SK-N-SH (cell line): ENCODE data around the gene ENTPD8. TPM values are rescaled to one million over a fixed set of nuclear protein-coding genes. Genes with fewer than 3 reads are reported as not detected.

Source experiments
- CTCF ChIA-PET: fragments of 300-600, 350-600 bp; formaldehyde crosslinking; extraction: SDS; loops from one replicate; lab custom pipeline; 2021; lab: Yijun Ruan, JAX
- POLR2A ChIA-PET: fragments of 350-600 bp; sonication (Branson Sonifier 250); formaldehyde crosslinking; extraction: SDS; loops from one replicate; lab custom pipeline; 2020; ENCODE audit warnings: antibody characterized with exemption, inconsistent platforms; lab: Yijun Ruan, JAX
- DNase-seq: peaks from one replicate; pipeline ENCODE4 v3.0.0; 2012
- H2AFZ ChIP-seq: fragments of 200-600 bp; sonication (generic); 2 replicates; pipeline ENCODE4 v1.8.1; 2016; ENCODE audit warnings: antibody characterized with exemption, mild to moderate bottlenecking, low read depth
- H3F3A ChIP-seq: fragments of 200-600 bp; sonication (generic); replicated peaks from 2 replicates; pipeline ENCODE3; 2016; ENCODE audit warnings: antibody characterized with exemption, mild to moderate bottlenecking; ENCODE audit not compliant: insufficient read depth
- H3K27ac ChIP-seq, 2 experiments: fragments of 200-500 bp in 1 of 2; fragments of 200-600 bp in 1 of 2; sonication (Bioruptor generic) in 1 of 2; sonication (generic), shearing (Covaris generic) in 1 of 2; 2 replicates each; pipeline versions ENCODE4 v1.5.1 to v1.6.1; 2014 to 2016; ENCODE audit warnings: low read depth in 2 of 2, inconsistent platforms in 1 of 2, low read length in 1 of 2, mild to moderate bottlenecking in 1 of 2, mixed read lengths in 1 of 2
- H3K27me3 ChIP-seq: fragments of 200-600 bp; sonication (generic), shearing (Covaris generic); 2 replicates; pipeline ENCODE4 v1.6.1; 2016; ENCODE audit warnings: mixed run types; ENCODE audit not compliant: insufficient read depth
- H3K36me3 ChIP-seq, 2 experiments: fragments of 200-500 bp in 1 of 2; fragments of 200-600 bp in 1 of 2; sonication (Bioruptor generic) in 1 of 2; sonication (generic) in 1 of 2; replicated peaks in 1 of 2; 2 replicates each; pipeline versions ENCODE3 to v1.5.1; 2014 to 2016; ENCODE audit warnings: low read length in 1 of 2, mild to moderate bottlenecking in 1 of 2; ENCODE audit not compliant: insufficient read depth in 2 of 2, control insufficient read depth in 1 of 2
- H3K4me1 ChIP-seq, 2 experiments: fragments of 200-500 bp in 1 of 2; fragments of 200-600 bp in 1 of 2; sonication (Bioruptor generic) in 1 of 2; sonication (generic), shearing (Covaris generic) in 1 of 2; 2 replicates each; pipeline versions ENCODE4 v1.5.1 to v1.6.1; 2014 to 2016; ENCODE audit warnings: low read depth in 1 of 2, low read length in 1 of 2, mixed run types in 1 of 2; ENCODE audit not compliant: insufficient read depth in 2 of 2, control insufficient read depth in 1 of 2
- H3K4me2 ChIP-seq: fragments of 200-600 bp; sonication (generic), shearing (Covaris generic); 2 replicates; pipeline ENCODE4 v1.6.1; 2017; ENCODE audit warnings: mixed run types
- H3K4me3 ChIP-seq, 2 experiments: fragments of 200-500 bp in 1 of 2; fragments of 200-600 bp in 1 of 2; sonication (Bioruptor generic) in 1 of 2; sonication (generic), shearing (Covaris generic) in 1 of 2; 2 replicates each; pipeline versions ENCODE4 v1.5.1 to v1.8.1; 2014 to 2016; ENCODE audit warnings: low read depth in 2 of 2, inconsistent platforms in 1 of 2, low read length in 1 of 2, mild to moderate bottlenecking in 1 of 2, mixed read lengths in 1 of 2, moderate library complexity in 1 of 2
- H3K79me2 ChIP-seq: fragments of 200-600 bp; sonication (generic); 2 replicates; pipeline ENCODE4 v1.8.1; 2017; ENCODE audit warnings: mild to moderate bottlenecking; ENCODE audit not compliant: insufficient read depth
- H3K9ac ChIP-seq: fragments of 200-600 bp; sonication (generic); 2 replicates; pipeline ENCODE4 v1.6.1; 2017; ENCODE audit warnings: mixed run types
- H3K9me2 ChIP-seq: fragments of 200-600 bp; sonication (generic); 2 replicates; pipeline ENCODE4 v1.6.1; 2017; ENCODE audit warnings: mixed run types
- H3K9me3 ChIP-seq: fragments of 200-600 bp; sonication (generic); 2 replicates; pipeline ENCODE4 v1.6.1; 2017; ENCODE audit warnings: mixed run types, mild to moderate bottlenecking, moderate library complexity
- H4K20me1 ChIP-seq: fragments of 200-600 bp; sonication (generic); 2 replicates; pipeline ENCODE4 v1.6.1; 2017; ENCODE audit warnings: mild to moderate bottlenecking, mixed run types; ENCODE audit not compliant: insufficient read depth
- CHD2 ChIP-seq: fragments of 150-350 bp; IDR thresholded peaks from 2 replicates; pipeline ENCODE4 v1.6.1; 2018; ENCODE audit warnings: low read length; ENCODE audit not compliant: partially characterized antibody
- FOSL2 ChIP-seq: IDR thresholded peaks from 2 replicates; pipeline ENCODE4 v1.4.0; 2012; ENCODE audit warnings: low read depth, mild to moderate bottlenecking, moderate library complexity, borderline replicate concordance
- FOXM1 ChIP-seq: IDR thresholded peaks from 2 replicates; pipeline ENCODE4 v1.4.0; 2012; ENCODE audit warnings: low read depth, mild to moderate bottlenecking
- JUND ChIP-seq: IDR thresholded peaks from 2 replicates; pipeline ENCODE4 v1.4.0; 2012
- RAD21 ChIP-seq: IDR thresholded peaks from 2 replicates; pipeline ENCODE4 v1.6.1; 2012; ENCODE audit warnings: mild to moderate bottlenecking, low read length
- RFX5 ChIP-seq: IDR thresholded peaks from 2 replicates; pipeline ENCODE4 v1.6.1; 2012; ENCODE audit warnings: mild to moderate bottlenecking, improper control_type of control experiment, low read length
- SIN3A ChIP-seq: IDR thresholded peaks from 2 replicates; pipeline ENCODE4 v1.6.1; 2012; ENCODE audit warnings: low read depth, mild to moderate bottlenecking, low read length, moderate library complexity, borderline replicate concordance
- SMC3 ChIP-seq: IDR thresholded peaks from 2 replicates; pipeline ENCODE4 v1.6.1; 2012; ENCODE audit warnings: low read depth, low read length, improper control_type of control experiment
- WGBS: methylation state at CpG from one replicate; pipeline ENCODE4 v1.1.6; 2017; ENCODE audit warnings: low lambda C conversion rate; 5-methylcytosine and 5-hydroxymethylcytosine counted together
- polyA plus RNA-seq, 3 experiments: library from polyadenylated mRNA; depleted of rRNA; stranded (reverse); fragments of >200 nt; gene quantifications; 2 replicates each; pipeline ENCODE4 v1.2.3, GENCODE V29; 2012
- TF ChIP-seq, protein P1 (sequence below): IDR thresholded peaks from 2 replicates; pipeline ENCODE4 v1.6.1; 2012; ENCODE audit warnings: mild to moderate bottlenecking, low read depth, low read length, moderate library complexity
- TF ChIP-seq, protein P2 (sequence below): IDR thresholded peaks from 2 replicates; pipeline ENCODE4 v1.4.0; 2012; ENCODE audit warnings: low read depth
- TF ChIP-seq, protein P3 (sequence below): IDR thresholded peaks from 2 replicates; pipeline ENCODE4 v1.4.0; 2012; ENCODE audit warnings: low read depth, borderline replicate concordance
- TF ChIP-seq, protein P4 (sequence below): IDR thresholded peaks from 2 replicates; pipeline ENCODE4 v1.4.0; 2012; ENCODE audit warnings: low read depth, borderline replicate concordance
- TF ChIP-seq, protein P5 (sequence below): fragments of 150-350 bp; IDR thresholded peaks from 2 replicates; pipeline ENCODE4 v1.6.1; 2016; ENCODE audit warnings: mild to moderate bottlenecking, low read depth, low read length

Gene ENTPD8
- polyA plus RNA-seq, 1 of the 3 experiments (the other 2 are of a cell fraction): 0.30 TPM

DNA sequence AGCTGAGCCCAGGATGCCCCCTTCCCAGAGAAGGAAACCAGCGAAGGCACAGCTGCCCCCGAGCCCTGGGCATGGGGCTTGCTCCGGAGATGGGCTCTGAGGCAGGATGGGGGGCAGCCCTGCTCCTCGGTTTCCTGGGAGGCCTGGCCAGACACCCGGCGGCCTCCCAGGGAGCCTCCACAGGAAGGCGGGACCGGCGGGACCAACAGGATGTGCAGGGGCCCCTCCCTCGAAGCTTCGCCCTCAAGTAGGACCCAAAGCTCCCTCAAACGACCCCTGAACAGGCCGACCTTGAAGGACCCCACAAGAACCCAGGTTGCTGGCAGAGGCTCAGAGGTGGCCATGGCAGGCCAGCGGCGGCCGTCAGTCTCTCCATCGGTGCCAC lies 29.9 kb downstream of the ENTPD8 start:
- peaks cover 15% of the 10 kb centered on the region; the same call in 1 of the 2 replicates for H3K79me2 ChIP-seq
- H3K9me3 ChIP-seq: no peaks in the 10 kb centered on the region
- TF ChIP-seq, protein P1, sequence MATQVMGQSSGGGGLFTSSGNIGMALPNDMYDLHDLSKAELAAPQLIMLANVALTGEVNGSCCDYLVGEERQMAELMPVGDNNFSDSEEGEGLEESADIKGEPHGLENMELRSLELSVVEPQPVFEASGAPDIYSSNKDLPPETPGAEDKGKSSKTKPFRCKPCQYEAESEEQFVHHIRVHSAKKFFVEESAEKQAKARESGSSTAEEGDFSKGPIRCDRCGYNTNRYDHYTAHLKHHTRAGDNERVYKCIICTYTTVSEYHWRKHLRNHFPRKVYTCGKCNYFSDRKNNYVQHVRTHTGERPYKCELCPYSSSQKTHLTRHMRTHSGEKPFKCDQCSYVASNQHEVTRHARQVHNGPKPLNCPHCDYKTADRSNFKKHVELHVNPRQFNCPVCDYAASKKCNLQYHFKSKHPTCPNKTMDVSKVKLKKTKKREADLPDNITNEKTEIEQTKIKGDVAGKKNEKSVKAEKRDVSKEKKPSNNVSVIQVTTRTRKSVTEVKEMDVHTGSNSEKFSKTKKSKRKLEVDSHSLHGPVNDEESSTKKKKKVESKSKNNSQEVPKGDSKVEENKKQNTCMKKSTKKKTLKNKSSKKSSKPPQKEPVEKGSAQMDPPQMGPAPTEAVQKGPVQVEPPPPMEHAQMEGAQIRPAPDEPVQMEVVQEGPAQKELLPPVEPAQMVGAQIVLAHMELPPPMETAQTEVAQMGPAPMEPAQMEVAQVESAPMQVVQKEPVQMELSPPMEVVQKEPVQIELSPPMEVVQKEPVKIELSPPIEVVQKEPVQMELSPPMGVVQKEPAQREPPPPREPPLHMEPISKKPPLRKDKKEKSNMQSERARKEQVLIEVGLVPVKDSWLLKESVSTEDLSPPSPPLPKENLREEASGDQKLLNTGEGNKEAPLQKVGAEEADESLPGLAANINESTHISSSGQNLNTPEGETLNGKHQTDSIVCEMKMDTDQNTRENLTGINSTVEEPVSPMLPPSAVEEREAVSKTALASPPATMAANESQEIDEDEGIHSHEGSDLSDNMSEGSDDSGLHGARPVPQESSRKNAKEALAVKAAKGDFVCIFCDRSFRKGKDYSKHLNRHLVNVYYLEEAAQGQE: no peak
- TF ChIP-seq, protein P2, sequence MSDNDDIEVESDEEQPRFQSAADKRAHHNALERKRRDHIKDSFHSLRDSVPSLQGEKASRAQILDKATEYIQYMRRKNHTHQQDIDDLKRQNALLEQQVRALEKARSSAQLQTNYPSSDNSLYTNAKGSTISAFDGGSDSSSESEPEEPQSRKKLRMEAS: no peak
- no peak for TF ChIP-seq SMC3
- TF ChIP-seq RFX5: no peak
- H2AFZ ChIP-seq: no peak overlapping the region
- 0 out of 2 replicates have a peak, but pooled peaks cover 4% of the 10 kb centered on the region for H4K20me1 ChIP-seq
- ChIA-PET CTCF (interaction anchor here (1.8 kb wide), 1 partner anchor 125 kb away, joined by 4 read pairs; no protein-coding TSS in a partner anchor), POLR2A (interaction anchor here (1.2 kb wide), 1 partner anchor 11 kb away, joined by 3 read pairs; no protein-coding TSS in a partner anchor)
- 60% methylated on average over 5 of the region's 17 CpGs for WGBS
- H3K9ac ChIP-seq: no peak overlapping the region
- peak overlapping the region; percentile 57; the same call in 1 of the 2 replicates for H3K4me2 ChIP-seq
- no peak overlapping the region for H3K4me3 ChIP-seq
- H3K36me3 ChIP-seq: no peaks in the 10 kb centered on the region
- H3K4me1 ChIP-seq: peaks cover 7 to 19% of the 10 kb centered on the region in 2 experiments; a peak in 3 of 4 replicates
- H3F3A ChIP-seq: peaks cover 15% of the 10 kb centered on the region
- no peaks in the 10 kb centered on the region for H3K27me3 ChIP-seq
- DNase-seq: no peak
- H3K9me2 ChIP-seq: no peaks in the 10 kb centered on the region
- H3K27ac ChIP-seq: no peak overlapping the region

DNA sequence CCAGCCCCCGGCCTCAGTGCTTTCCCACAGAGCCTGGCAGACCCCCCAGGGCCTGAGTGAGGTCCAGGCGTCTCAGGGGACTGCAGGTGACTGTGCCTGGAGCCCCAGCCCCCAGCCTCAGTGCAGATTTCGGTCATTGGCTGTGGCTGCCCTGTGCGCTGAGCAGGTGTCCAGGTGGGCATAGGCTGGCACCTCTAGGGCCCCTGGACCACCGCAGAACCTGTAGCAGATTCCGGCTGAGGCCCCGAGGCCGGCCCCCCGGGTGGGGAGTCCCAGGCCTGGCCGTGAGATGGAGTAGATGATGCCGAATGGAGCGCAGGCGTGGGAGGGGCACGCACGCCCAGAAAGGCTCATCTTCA lies 30.3 kb downstream of the ENTPD8 start:
- TF ChIP-seq FOXM1 (no peak), RAD21 (no peak), SIN3A (no peak), JUND (no peak), FOSL2 (no peak), CHD2 (no peak)
- TF ChIP-seq, protein P3, sequence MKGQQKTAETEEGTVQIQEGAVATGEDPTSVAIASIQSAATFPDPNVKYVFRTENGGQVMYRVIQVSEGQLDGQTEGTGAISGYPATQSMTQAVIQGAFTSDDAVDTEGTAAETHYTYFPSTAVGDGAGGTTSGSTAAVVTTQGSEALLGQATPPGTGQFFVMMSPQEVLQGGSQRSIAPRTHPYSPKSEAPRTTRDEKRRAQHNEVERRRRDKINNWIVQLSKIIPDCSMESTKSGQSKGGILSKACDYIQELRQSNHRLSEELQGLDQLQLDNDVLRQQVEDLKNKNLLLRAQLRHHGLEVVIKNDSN: no peak
- TF ChIP-seq, protein P4, sequence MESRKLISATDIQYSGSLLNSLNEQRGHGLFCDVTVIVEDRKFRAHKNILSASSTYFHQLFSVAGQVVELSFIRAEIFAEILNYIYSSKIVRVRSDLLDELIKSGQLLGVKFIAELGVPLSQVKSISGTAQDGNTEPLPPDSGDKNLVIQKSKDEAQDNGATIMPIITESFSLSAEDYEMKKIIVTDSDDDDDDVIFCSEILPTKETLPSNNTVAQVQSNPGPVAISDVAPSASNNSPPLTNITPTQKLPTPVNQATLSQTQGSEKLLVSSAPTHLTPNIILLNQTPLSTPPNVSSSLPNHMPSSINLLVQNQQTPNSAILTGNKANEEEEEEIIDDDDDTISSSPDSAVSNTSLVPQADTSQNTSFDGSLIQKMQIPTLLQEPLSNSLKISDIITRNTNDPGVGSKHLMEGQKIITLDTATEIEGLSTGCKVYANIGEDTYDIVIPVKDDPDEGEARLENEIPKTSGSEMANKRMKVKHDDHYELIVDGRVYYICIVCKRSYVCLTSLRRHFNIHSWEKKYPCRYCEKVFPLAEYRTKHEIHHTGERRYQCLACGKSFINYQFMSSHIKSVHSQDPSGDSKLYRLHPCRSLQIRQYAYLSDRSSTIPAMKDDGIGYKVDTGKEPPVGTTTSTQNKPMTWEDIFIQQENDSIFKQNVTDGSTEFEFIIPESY: no peak
- TF ChIP-seq, protein P5, sequence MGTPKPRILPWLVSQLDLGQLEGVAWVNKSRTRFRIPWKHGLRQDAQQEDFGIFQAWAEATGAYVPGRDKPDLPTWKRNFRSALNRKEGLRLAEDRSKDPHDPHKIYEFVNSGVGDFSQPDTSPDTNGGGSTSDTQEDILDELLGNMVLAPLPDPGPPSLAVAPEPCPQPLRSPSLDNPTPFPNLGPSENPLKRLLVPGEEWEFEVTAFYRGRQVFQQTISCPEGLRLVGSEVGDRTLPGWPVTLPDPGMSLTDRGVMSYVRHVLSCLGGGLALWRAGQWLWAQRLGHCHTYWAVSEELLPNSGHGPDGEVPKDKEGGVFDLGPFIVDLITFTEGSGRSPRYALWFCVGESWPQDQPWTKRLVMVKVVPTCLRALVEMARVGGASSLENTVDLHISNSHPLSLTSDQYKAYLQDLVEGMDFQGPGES: no peak
- TF ChIP-seq, all 33 proteins: peak for 0
- DNase-seq: no peak
- 96% methylated on average over 5 of the region's 15 CpGs for WGBS
- Histone ChIP-seq H4K20me1 (0 out of 2 replicates have a peak, but pooled peaks cover 4% of the 10 kb centered on the region), H3K27ac (no peak overlapping the region), H3K9me3 (no peaks in the 10 kb centered on the region), H2AFZ (no peak overlapping the region), H3K9me2 (no peaks in the 10 kb centered on the region), H3F3A (peaks cover 15% of the 10 kb centered on the region), H3K4me3 (no peak overlapping the region), H3K27me3 (no peaks in the 10 kb centered on the region), H3K4me1 (peaks cover 7 to 19% of the 10 kb centered on the region in 2 experiments; a peak in 3 of 4 replicates), H3K79me2 (peaks cover 15% of the 10 kb centered on the region; the same call in 1 of the 2 replicates), H3K9ac (no peak overlapping the region), H3K36me3 (no peaks in the 10 kb centered on the region), H3K4me2 (peak overlapping the region; percentile 57; the same call in 1 of the 2 replicates)
- ChIA-PET POLR2A (interaction anchor here (1.2 kb wide), 1 partner anchor 11 kb away, joined by 3 read pairs; no protein-coding TSS in a partner anchor), CTCF (interaction anchor here (0.9 to 1.8 kb wide), 2 partner anchors 35 to 124 kb away, joined by 3 to 4 read pairs; no protein-coding TSS in a partner anchor)
